ENCODE results near the gene ABCB1. TPM values are rescaled to one million over a fixed set of nuclear protein-coding genes. Genes with fewer than 3 reads are reported as not detected.
A peak's percentile ranks its signal among the peaks of the same experiment; 100 is the strongest.

The ABCB1 gene
- total and polyA plus RNA-seq, 2 of the 13 experiments (the other 11 are each of a cell fraction or from before 2014, with no cell fraction given): 42.8 to 52.6 TPM

DNA sequence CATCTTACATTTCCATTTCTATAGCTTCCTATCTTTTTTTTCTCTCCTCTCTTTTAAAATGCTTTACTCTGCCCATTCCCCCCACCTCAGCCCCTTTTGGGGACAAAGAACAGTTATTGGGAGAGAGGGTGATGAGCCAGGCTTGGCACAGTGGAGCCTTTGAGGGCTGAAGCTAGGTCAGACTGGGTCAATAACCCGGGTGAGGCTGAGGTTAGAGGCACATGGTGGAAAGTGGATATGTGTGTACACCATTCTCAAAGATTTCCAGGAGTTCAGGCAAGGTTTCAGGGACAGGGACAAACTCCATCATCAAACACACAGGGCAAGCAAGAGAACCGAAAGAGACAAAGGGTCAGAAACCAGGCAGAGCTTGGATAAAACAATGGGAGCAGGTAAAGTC, 136.7 kb downstream of the ABCB1 start (continued):
- TF ChIP-seq, protein P1, sequence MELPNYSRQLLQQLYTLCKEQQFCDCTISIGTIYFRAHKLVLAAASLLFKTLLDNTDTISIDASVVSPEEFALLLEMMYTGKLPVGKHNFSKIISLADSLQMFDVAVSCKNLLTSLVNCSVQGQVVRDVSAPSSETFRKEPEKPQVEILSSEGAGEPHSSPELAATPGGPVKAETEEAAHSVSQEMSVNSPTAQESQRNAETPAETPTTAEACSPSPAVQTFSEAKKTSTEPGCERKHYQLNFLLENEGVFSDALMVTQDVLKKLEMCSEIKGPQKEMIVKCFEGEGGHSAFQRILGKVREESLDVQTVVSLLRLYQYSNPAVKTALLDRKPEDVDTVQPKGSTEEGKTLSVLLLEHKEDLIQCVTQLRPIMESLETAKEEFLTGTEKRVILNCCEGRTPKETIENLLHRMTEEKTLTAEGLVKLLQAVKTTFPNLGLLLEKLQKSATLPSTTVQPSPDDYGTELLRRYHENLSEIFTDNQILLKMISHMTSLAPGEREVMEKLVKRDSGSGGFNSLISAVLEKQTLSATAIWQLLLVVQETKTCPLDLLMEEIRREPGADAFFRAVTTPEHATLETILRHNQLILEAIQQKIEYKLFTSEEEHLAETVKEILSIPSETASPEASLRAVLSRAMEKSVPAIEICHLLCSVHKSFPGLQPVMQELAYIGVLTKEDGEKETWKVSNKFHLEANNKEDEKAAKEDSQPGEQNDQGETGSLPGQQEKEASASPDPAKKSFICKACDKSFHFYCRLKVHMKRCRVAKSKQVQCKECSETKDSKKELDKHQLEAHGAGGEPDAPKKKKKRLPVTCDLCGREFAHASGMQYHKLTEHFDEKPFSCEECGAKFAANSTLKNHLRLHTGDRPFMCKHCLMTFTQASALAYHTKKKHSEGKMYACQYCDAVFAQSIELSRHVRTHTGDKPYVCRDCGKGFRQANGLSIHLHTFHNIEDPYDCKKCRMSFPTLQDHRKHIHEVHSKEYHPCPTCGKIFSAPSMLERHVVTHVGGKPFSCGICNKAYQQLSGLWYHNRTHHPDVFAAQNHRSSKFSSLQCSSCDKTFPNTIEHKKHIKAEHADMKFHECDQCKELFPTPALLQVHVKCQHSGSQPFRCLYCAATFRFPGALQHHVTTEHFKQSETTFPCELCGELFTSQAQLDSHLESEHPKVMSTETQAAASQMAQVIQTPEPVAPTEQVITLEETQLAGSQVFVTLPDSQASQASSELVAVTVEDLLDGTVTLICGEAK (IDR thresholded peaks at IDR 0.05): no peak
- TF ChIP-seq, protein P1 (CRISPR knock-in tag; IDR thresholded peaks at IDR 0.05): no peak
- TF ChIP-seq ZNF556 (CRISPR knock-in tag; IDR thresholded peaks at IDR 0.05; ENCODE audit: borderline replicate concordance): no peak
- TF ChIP-seq, protein P2, sequence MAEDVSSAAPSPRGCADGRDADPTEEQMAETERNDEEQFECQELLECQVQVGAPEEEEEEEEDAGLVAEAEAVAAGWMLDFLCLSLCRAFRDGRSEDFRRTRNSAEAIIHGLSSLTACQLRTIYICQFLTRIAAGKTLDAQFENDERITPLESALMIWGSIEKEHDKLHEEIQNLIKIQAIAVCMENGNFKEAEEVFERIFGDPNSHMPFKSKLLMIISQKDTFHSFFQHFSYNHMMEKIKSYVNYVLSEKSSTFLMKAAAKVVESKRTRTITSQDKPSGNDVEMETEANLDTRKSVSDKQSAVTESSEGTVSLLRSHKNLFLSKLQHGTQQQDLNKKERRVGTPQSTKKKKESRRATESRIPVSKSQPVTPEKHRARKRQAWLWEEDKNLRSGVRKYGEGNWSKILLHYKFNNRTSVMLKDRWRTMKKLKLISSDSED (CRISPR knock-in tag; IDR thresholded peaks at IDR 0.05): no peak
- TF ChIP-seq, protein P3, sequence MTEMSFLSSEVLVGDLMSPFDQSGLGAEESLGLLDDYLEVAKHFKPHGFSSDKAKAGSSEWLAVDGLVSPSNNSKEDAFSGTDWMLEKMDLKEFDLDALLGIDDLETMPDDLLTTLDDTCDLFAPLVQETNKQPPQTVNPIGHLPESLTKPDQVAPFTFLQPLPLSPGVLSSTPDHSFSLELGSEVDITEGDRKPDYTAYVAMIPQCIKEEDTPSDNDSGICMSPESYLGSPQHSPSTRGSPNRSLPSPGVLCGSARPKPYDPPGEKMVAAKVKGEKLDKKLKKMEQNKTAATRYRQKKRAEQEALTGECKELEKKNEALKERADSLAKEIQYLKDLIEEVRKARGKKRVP (CRISPR knock-in tag; IDR thresholded peaks at IDR 0.05): peak in 1 of 2 experiments; percentile 56; a peak in 1 of 4 replicates
- TF ChIP-seq ZNF234 (CRISPR knock-in tag; conservative IDR thresholded peaks at IDR 0.05): no peak
- TF ChIP-seq PCBP2 (optimal IDR thresholded peaks at IDR 0.05; ENCODE audit: low read depth, low read length, poor library complexity, severe bottlenecking): no peak
- TF ChIP-seq ZFP90 (CRISPR knock-in tag; IDR thresholded peaks at IDR 0.05; ENCODE audit: borderline replicate concordance): no peak
- TF ChIP-seq ONECUT2 (CRISPR knock-in tag; IDR thresholded peaks at IDR 0.05): peak; percentile 54; the same call in 1 of the 2 replicates
- TF ChIP-seq MIER2 (CRISPR knock-in tag; IDR thresholded peaks at IDR 0.05): peak; percentile 70; the same call in 1 of the 2 replicates
- TF ChIP-seq ZNF225 (CRISPR knock-in tag; IDR thresholded peaks at IDR 0.05): no peak
- peak; percentile 50; the same call in 1 of the 2 replicates for TF ChIP-seq ETV5 (CRISPR knock-in tag; IDR thresholded peaks at IDR 0.05; ENCODE audit: borderline replicate concordance)
- TF ChIP-seq, protein P4, sequence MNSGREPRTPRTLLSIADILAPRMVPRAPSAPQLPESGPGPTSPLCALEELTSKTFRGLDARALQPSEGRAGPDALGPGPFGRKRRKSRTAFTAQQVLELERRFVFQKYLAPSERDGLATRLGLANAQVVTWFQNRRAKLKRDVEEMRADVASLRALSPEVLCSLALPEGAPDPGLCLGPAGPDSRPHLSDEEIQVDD (CRISPR knock-in tag; IDR thresholded peaks at IDR 0.05; ENCODE audit: borderline replicate concordance): no peak
- no peak for TF ChIP-seq CBX1 (IDR thresholded peaks at IDR 0.05; ENCODE audit: low read depth)
- TF ChIP-seq SRSF4 (IDR thresholded peaks at IDR 0.05; ENCODE audit: low read depth, low read length, poor library complexity, severe bottlenecking): no peak
- TF ChIP-seq HOXD1 (CRISPR knock-in tag; IDR thresholded peaks at IDR 0.05): no peak
- TF ChIP-seq ZNF552 (CRISPR knock-in tag; IDR thresholded peaks at IDR 0.05; ENCODE audit: borderline replicate concordance): no peak
- no peak for TF ChIP-seq ZNF282 (IDR thresholded peaks at IDR 0.05; ENCODE audit: partially characterized antibody)
- TF ChIP-seq MYNN (CRISPR knock-in tag; IDR thresholded peaks at IDR 0.05; ENCODE audit: low read depth): no peak
- TF ChIP-seq PHF5A (CRISPR knock-in tag; IDR thresholded peaks at IDR 0.05; ENCODE audit: low read depth, unreplicated experiment): no peak
